Kidney (tissue), 14 donors: ENCODE measurements around the gene TTC7B. TPM values are rescaled to one million over a fixed set of nuclear protein-coding genes. Genes with fewer than 3 reads are reported as not detected.

Experiments
- DNase-seq, 5 donors: peaks; one replicate each; pipeline ENCODE4 v3.0.0-alpha.2; 2013 to 2020
- FAIRE-seq: peaks from 2 replicates; lab custom pipeline; 2012; peaks lifted over from hg19 to GRCh38; lab: Jason Lieb, UNC
- H3K27ac ChIP-seq, 2 donors: one replicate each; pipeline ENCODE4 v1.7.0; 2013; ENCODE audit warnings: low read depth in 2 of 2, low read length in 2 of 2, inconsistent platforms in 1 of 2
- H3K27me3 ChIP-seq: one replicate; pipeline ENCODE4 v1.7.1; 2013; ENCODE audit warnings: low read length, inconsistent platforms; ENCODE audit not compliant: control insufficient read depth, insufficient read depth
- H3K36me3 ChIP-seq, 3 donors: one replicate each; pipeline versions ENCODE4 v1.7.0 to v1.7.1; 2013; ENCODE audit warnings: low read length in 3 of 3, control low read depth in 1 of 3, inconsistent platforms in 1 of 3; ENCODE audit not compliant: insufficient read depth in 3 of 3, control insufficient read depth in 2 of 3
- H3K4me1 ChIP-seq, 3 donors: one replicate each; pipeline versions ENCODE4 v1.7.0 to v1.7.1; 2013; ENCODE audit warnings: low read length in 3 of 3, inconsistent platforms in 1 of 3, low read depth in 1 of 3; ENCODE audit not compliant: control insufficient read depth in 2 of 3, insufficient read depth in 2 of 3
- H3K4me3 ChIP-seq, 3 donors: one replicate each; pipeline versions ENCODE4 v1.7.0 to v1.8.1; 2013; ENCODE audit warnings: low read length in 3 of 3, control low read depth in 1 of 3, inconsistent platforms in 1 of 3
- H3K9ac ChIP-seq, 3 donors: one replicate each; pipeline versions ENCODE4 v1.7.0 to v1.7.1; 2013; ENCODE audit warnings: low read length in 3 of 3, control low read depth in 1 of 3, inconsistent platforms in 1 of 3
- H3K9me3 ChIP-seq, 3 donors: one replicate each; pipeline versions ENCODE4 v1.7.0 to v1.7.1; 2013; ENCODE audit warnings: low read length in 3 of 3, control low read depth in 1 of 3, inconsistent platforms in 1 of 3; ENCODE audit not compliant: control insufficient read depth in 2 of 3, insufficient read depth in 1 of 3
- intact Hi-C: fragments of 100-400 bp; cut with DNase I; formaldehyde crosslinking; loops from one replicate; pipeline ENCODE4 v1.11.1; 2022
- polyA plus RNA-seq: library from polyadenylated mRNA; stranded (reverse); fragments of 350-450 nt; fragmentation: Illumina TruSeq; extraction: RNeasy Lipid Tissue Mini Kit (QIAGEN cat#74804); gene quantifications from one replicate; pipeline ENCODE4 v1.2.3, GENCODE V29; 2014; ENCODE audit warnings: low read depth, low replicate concordance; ENCODE audit not compliant: insufficient read depth
- total RNA-seq: library from RNA; stranded (reverse); fragmentation: NEBNext Ultra II Directional; extraction: Animal tissue kit (Norgen Biotek cat#: 25700); gene quantifications from one replicate; pipeline ENCODE4 v1.2.1, GENCODE V29; 2021
- TF ChIP-seq, protein P1 (sequence below): IDR thresholded peaks from 3 replicates; pipeline ENCODE4 v1.5.1; 2012; ENCODE audit warnings: mild to moderate bottlenecking, moderate library complexity, borderline replicate concordance; ENCODE audit not compliant: insufficient read depth; ENCODE audit errors: extremely low read depth
- donor health status: control.
- donor health status: control.
- donor health status: control.
- donor health status: control.
- donor health status: control.
- donor health status: DM: yes; HTN: yes; CAD: no.
- donor health status: Normal renal cell carcinoma (clear cell type).

The TTC7B gene
- total and polyA plus RNA-seq, 2 donors from 2014 or later, result 23.4 to 48.3 TPM

GRCh38 chr14:90572441-90573150 is 243.6 kb downstream of the TTC7B start:
- TF ChIP-seq, protein P1, sequence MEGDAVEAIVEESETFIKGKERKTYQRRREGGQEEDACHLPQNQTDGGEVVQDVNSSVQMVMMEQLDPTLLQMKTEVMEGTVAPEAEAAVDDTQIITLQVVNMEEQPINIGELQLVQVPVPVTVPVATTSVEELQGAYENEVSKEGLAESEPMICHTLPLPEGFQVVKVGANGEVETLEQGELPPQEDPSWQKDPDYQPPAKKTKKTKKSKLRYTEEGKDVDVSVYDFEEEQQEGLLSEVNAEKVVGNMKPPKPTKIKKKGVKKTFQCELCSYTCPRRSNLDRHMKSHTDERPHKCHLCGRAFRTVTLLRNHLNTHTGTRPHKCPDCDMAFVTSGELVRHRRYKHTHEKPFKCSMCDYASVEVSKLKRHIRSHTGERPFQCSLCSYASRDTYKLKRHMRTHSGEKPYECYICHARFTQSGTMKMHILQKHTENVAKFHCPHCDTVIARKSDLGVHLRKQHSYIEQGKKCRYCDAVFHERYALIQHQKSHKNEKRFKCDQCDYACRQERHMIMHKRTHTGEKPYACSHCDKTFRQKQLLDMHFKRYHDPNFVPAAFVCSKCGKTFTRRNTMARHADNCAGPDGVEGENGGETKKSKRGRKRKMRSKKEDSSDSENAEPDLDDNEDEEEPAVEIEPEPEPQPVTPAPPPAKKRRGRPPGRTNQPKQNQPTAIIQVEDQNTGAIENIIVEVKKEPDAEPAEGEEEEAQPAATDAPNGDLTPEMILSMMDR, result no peak
- H3K27ac ChIP-seq, result no peak overlapping the region
- no peaks in the 10 kb centered on the region for H3K9me3 ChIP-seq
- intact Hi-C loops, result no loop called here
- no peak overlapping the region for H3K4me3 ChIP-seq
- DNase-seq (no peak), FAIRE-seq (no peak)
- no peaks in the 10 kb centered on the region for H3K4me1 ChIP-seq
- no peaks in the 10 kb centered on the region for H3K27me3 ChIP-seq
- H3K36me3 ChIP-seq, result peaks cover 0 to 6% (median 6%) of the 10 kb centered on the region in 3 donors
- H3K9ac ChIP-seq, result no peak overlapping the region

DNA sequence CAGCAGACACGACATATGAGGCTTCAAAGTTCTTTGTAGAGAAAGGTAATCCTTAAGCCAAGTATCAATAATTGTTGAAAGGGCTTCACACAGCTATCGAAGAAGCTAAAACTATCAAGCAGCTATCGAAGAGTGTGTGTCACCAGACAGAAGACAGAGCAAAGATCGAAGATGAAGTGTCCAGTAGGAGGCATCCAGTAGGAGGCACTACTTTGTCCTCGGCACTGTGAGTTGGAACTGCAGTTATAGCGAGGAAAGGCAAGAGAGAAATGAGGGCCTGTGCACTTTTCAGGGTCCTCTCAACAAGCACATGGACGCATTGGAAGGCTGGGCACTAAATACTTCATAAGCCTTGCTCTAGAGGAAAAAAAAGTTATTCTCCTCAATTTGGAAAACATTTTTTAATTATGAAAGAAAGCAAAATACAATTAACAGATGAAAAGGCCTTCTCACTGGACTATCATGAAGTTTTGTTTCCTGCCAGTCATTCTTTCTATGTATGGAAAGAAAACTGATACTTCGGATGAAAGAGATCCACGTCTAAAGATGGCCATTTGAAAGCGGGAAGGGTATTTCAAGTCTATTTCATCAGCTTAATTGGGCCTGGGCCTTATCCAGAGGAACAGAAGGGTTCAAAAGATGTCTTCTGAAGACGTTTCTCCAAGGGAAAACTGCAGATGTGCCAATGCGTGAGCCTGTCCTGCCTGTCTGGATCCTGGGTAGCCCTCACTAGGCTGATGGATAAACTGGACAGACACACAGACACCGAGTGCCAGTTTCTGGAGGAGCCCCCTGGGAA is 244.9 kb downstream of the TTC7B start:
- no peak for FAIRE-seq
- H3K36me3 ChIP-seq, result peaks cover 0 to 4% (median 4%) of the 10 kb centered on the region in 3 donors
- DNase-seq, result no peak
- H3K4me1 ChIP-seq, result no peaks in the 10 kb centered on the region
- no peaks in the 10 kb centered on the region for H3K27me3 ChIP-seq
- H3K4me3 ChIP-seq, result no peak overlapping the region
- H3K9me3 ChIP-seq, result no peaks in the 10 kb centered on the region
- TF ChIP-seq, protein P1, result no peak
- intact Hi-C loops, result no loop called here
- H3K9ac ChIP-seq, result no peak overlapping the region
- no peak overlapping the region for H3K27ac ChIP-seq

DNA sequence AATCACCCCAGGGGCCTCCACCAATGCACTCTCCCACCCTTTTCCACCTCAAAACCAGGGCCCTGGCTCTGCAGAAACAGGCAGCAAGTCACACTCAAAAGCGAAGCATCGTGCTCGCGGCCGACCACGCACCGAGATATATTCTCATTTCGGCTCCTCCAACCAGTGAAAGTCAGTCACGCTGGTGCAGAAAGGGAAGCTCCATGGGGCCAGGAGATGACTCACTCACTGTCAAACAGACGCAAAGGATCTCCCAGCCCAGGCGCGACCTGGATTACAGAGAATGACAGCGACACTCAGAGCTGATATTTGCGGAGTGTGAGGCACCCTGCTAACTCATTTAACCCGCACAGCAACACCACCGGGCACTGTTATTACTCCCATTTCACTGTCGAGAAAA is 245.8 kb downstream of the TTC7B start:
- no peaks in the 10 kb centered on the region for H3K9me3 ChIP-seq
- peaks cover 0 to 4% (median 4%) of the 10 kb centered on the region in 3 donors for H3K36me3 ChIP-seq
- FAIRE-seq, result no peak
- intact Hi-C loops, result no loop called here
- H3K4me3 ChIP-seq, result no peak overlapping the region
- no peak for DNase-seq
- TF ChIP-seq, protein P1, result no peak
- H3K27ac ChIP-seq, result no peak overlapping the region
- H3K4me1 ChIP-seq, result no peaks in the 10 kb centered on the region
- H3K27me3 ChIP-seq, result no peaks in the 10 kb centered on the region
- no peak overlapping the region for H3K9ac ChIP-seq
